Astrocyte (in vitro differentiated cells and primary cell): ENCODE results near the gene UPP1. TPM values are rescaled to one million over a fixed set of nuclear protein-coding genes. Genes with fewer than 3 reads are reported as not detected.
"Not testable (repeated sequence)": the region's sequence is repeated elsewhere in the genome, so short reads cannot be mapped to it uniquely, and the experiment has no call there.

ENCODE experiments used
- DNase-seq: peaks from one replicate; pipeline ENCODE4 v3.0.0-alpha.2; 2010; ENCODE audit warnings: low read depth
- FAIRE-seq: peaks from 2 replicates; lab custom pipeline; 2011; peaks lifted over from hg19 to GRCh38; lab: Jason Lieb, UNC
- H2AFZ ChIP-seq: 2 replicates; pipeline ENCODE4 v1.6.0; 2012; ENCODE audit warnings: low read depth, low read length, inconsistent platforms
- H3K27ac ChIP-seq: 2 replicates; pipeline ENCODE4 v1.5.1; 2011; ENCODE audit warnings: low read depth, low read length, inconsistent platforms
- H3K27me3 ChIP-seq: 2 replicates; pipeline ENCODE4 v1.6.0; 2011; ENCODE audit warnings: low read length, inconsistent platforms; ENCODE audit not compliant: insufficient read depth
- H3K36me3 ChIP-seq: 2 replicates; pipeline ENCODE4 v1.5.1; 2011; ENCODE audit warnings: low read length, inconsistent platforms; ENCODE audit not compliant: insufficient read depth
- H3K4me1 ChIP-seq: 2 replicates; pipeline ENCODE4 v1.5.1; 2011; ENCODE audit warnings: low read length, inconsistent platforms; ENCODE audit not compliant: insufficient read depth
- H3K4me2 ChIP-seq: 2 replicates; pipeline ENCODE4 v1.6.0; 2012; ENCODE audit warnings: low read length, inconsistent platforms
- H3K4me3 ChIP-seq: 2 replicates; pipeline ENCODE4 v1.5.1; 2011; ENCODE audit warnings: low read depth, mild to moderate bottlenecking, low read length, inconsistent platforms; ENCODE audit not compliant: insufficient read depth
- H3K79me2 ChIP-seq: 2 replicates; pipeline ENCODE4 v1.6.0; 2012; ENCODE audit warnings: mild to moderate bottlenecking, low read length, inconsistent platforms; ENCODE audit not compliant: insufficient read depth
- H3K9ac ChIP-seq: 2 replicates; pipeline ENCODE4 v1.6.0; 2012; ENCODE audit warnings: mild to moderate bottlenecking, low read length, inconsistent platforms
- H3K9me3 ChIP-seq: 2 replicates; pipeline ENCODE4 v1.5.1; 2012; ENCODE audit warnings: low read depth, mild to moderate bottlenecking, low read length, inconsistent platforms; ENCODE audit not compliant: insufficient read depth
- H4K20me1 ChIP-seq: 2 replicates; pipeline ENCODE4 v1.6.0; 2012; ENCODE audit warnings: low read length, inconsistent platforms; ENCODE audit not compliant: insufficient read depth
- H3K27ac Mint-ChIP-seq: one replicate; pipeline ENCODE4 v1.8.0; 2021; ENCODE audit warnings: mild to moderate bottlenecking, mixed read lengths; ENCODE audit not compliant: unreplicated experiment
- H3K27me3 Mint-ChIP-seq: one replicate; pipeline ENCODE4 v1.8.0; 2021; ENCODE audit warnings: low read depth, mixed read lengths; ENCODE audit not compliant: unreplicated experiment
- H3K36me3 Mint-ChIP-seq: one replicate; pipeline ENCODE4 v1.8.0; 2021; ENCODE audit warnings: low read depth, mixed read lengths; ENCODE audit not compliant: unreplicated experiment
- H3K4me1 Mint-ChIP-seq: one replicate; pipeline ENCODE4 v1.8.0; 2021; ENCODE audit warnings: low read depth, mixed read lengths; ENCODE audit not compliant: unreplicated experiment
- H3K4me3 Mint-ChIP-seq: one replicate; pipeline ENCODE4 v1.8.0; 2021; ENCODE audit warnings: mild to moderate bottlenecking, moderate library complexity, mixed read lengths; ENCODE audit not compliant: unreplicated experiment
- H3K9me3 Mint-ChIP-seq: one replicate; pipeline ENCODE4 v1.8.0; 2021; ENCODE audit warnings: mild to moderate bottlenecking, mixed read lengths; ENCODE audit not compliant: unreplicated experiment
- CTCF ChIP-seq: IDR thresholded peaks from 2 replicates; pipeline ENCODE4 v1.5.1; 2011; ENCODE audit warnings: low read depth, mild to moderate bottlenecking, inconsistent platforms, low read length, moderate library complexity; ENCODE audit not compliant: insufficient read depth
- EZH2 ChIP-seq: IDR thresholded peaks from 2 replicates; pipeline ENCODE4 v1.6.1; 2012; ENCODE audit warnings: mild to moderate bottlenecking, low read length, inconsistent platforms; ENCODE audit not compliant: insufficient read depth
- total RNA-seq: library from RNA; stranded (reverse); gene quantifications from 2 replicates; pipeline ENCODE4 v1.2.1, GENCODE V29; 2021

UPP1 gene
- total RNA-seq, 1 donor from 2014 or later, result 54.2 TPM

GRCh38 chr7:48144291-48144768 is 55.3 kb downstream of the UPP1 start:
- Histone ChIP-seq H3K9me3 (no peaks in the 10 kb centered on the region), H3K27ac (no peak overlapping the region), H3K4me2 (no peak overlapping the region), H3K79me2 (no peaks in the 10 kb centered on the region), H3K36me3 (no peaks in the 10 kb centered on the region), H3K4me3 (no peak overlapping the region), H3K27me3 (peaks cover 4% of the 10 kb centered on the region), H4K20me1 (no peaks in the 10 kb centered on the region), H2AFZ (no peak overlapping the region), H3K9ac (no peak overlapping the region), H3K4me1 (no peaks in the 10 kb centered on the region)
- FAIRE-seq (no peak), DNase-seq (no peak)
- peaks cover 4% of the 10 kb centered on the region for H3K4me1 Mint-ChIP-seq
- no peak for TF ChIP-seq EZH2
- TF ChIP-seq CTCF, result no peak
- no peak overlapping the region for H3K4me3 Mint-ChIP-seq
- H3K36me3 Mint-ChIP-seq, result no peaks in the 10 kb centered on the region
- no peaks in the 10 kb centered on the region for H3K27me3 Mint-ChIP-seq
- H3K9me3 Mint-ChIP-seq, result peaks cover 9% of the 10 kb centered on the region
- no peak overlapping the region for H3K27ac Mint-ChIP-seq

- Mint-ChIP-seq H3K27me3 (no peaks in the 10 kb centered on the region), H3K36me3 (no peaks in the 10 kb centered on the region), H3K27ac (no peak overlapping the region), H3K4me1 (peaks cover 4% of the 10 kb centered on the region), H3K4me3 (no peak overlapping the region), H3K9me3 (peaks cover 6% of the 10 kb centered on the region)
- Histone ChIP-seq H3K9me3 (no peaks in the 10 kb centered on the region), H3K9ac (no peak overlapping the region), H4K20me1 (no peaks in the 10 kb centered on the region), H3K27ac (no peak overlapping the region), H2AFZ (no peak overlapping the region), H3K79me2 (no peaks in the 10 kb centered on the region), H3K4me2 (no peak overlapping the region), H3K36me3 (no peaks in the 10 kb centered on the region), H3K4me3 (no peak overlapping the region), H3K27me3 (peaks cover 4% of the 10 kb centered on the region), H3K4me1 (no peaks in the 10 kb centered on the region)
- FAIRE-seq (no peak), DNase-seq (no peak)
- TF ChIP-seq EZH2, result no peak
- TF ChIP-seq CTCF, result no peak
Observed at GRCh38 chr7:48147078-48147591, 58.1 kb downstream of the UPP1 start.

GRCh38 chr7:48147690-48148089 is 58.6 kb downstream of the UPP1 start:
- H4K20me1 ChIP-seq, FAIRE-seq, H3K79me2 ChIP-seq, H3K36me3 ChIP-seq, H3K27me3 ChIP-seq, H3K36me3 Mint-ChIP-seq, H3K4me1 Mint-ChIP-seq, H3K27ac Mint-ChIP-seq, H3K27ac ChIP-seq, H2AFZ ChIP-seq, H3K9me3 ChIP-seq, DNase-seq, H3K9me3 Mint-ChIP-seq, H3K4me2 ChIP-seq, H3K9ac ChIP-seq, H3K4me1 ChIP-seq, H3K4me3 Mint-ChIP-seq, H3K4me3 ChIP-seq, H3K27me3 Mint-ChIP-seq: not testable (repeated sequence)
